Measurements from ENCODE around the gene LARP6.

- TF ChIP-seq CTCF (IDR thresholded peaks at IDR 0.05) = peak; percentile 85
- no peak for TF ChIP-seq HMGXB4 (CRISPR knock-in tag; IDR thresholded peaks at IDR 0.05; ENCODE audit: borderline replicate concordance)
- no peak for TF ChIP-seq ELK1 (IDR thresholded peaks at IDR 0.05; ENCODE audit: low read depth, low read length)
Observed at GRCh38 chr15:70892912-70893560, 39.1 kb upstream of the LARP6 start.
